ENCODE results near the gene PLCH1.
"Not testable (repeated sequence)": the region's sequence is repeated elsewhere in the genome, so short reads cannot be mapped to it uniquely, and the experiment has no call there.

PLCH1 gene

DNA sequence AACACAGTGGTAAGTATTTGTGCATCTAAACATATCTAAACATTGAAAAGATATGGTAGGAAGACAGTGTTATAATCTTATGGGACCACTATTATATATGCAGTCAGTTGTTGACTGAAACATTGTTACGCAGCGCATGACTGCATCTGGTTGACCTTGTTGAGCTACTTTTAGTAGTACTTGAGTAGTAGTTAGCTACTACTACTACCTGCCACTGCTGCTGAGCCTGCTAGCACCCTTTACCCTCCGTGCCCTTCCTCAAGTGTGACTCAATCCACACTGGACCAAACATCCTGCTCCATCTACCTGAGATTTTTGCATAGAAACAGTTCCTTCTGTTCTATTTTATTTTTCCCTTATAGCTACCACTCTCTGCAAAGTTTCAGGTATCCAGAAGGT, 327.8 kb downstream of the PLCH1 start:
- DNase-seq (no peak), ATAC-seq (no peak)

DNA sequence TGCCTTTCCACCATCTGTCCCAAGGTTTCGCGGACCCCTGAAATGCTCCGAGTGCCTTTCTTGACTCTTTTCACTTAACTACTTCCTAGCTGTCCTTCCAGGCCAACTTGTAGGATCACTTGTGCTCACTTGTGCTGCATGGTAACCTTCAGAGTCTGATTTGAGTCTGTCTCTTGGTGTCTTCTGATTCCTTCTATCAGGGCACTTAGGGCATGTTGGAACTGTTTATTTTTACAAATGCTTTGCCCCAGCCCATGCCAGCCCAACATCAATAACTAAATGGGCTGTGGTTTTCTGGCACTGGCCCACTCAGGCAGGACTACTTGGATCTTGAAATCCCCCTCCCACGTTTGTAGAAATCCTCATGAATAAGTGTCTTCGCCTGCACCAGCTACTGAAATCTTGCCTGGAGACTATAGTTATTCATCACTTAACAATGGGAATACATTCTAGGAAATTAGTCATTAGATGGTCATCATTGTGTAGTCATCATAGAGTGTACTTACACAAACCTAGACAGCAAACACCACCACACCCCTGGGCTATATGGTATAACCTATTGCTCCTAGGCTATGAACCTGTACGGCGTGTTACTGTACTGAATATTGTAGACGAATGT, 328.3 kb downstream of the PLCH1 start:
- DNase-seq, result no peak
- no peak for ATAC-seq

DNA sequence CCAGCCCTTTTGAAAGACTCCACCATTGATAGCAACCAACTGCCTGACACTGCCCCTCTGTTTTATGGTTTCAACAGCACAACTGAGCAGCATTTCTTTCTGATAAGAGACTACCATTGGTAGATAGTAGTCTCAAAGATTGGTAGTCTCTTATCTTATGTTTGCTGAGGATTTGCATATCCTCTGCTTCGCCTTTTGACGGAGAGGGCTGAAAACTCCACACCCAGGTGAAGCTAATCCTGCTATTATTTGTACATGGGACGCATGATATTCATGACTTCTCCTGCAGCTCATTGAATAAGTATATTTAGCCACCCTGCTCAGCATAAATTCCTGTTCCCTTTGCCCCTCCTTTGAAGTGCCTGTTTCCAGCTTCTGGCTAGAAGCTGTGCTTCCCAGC, 332.0 kb downstream of the PLCH1 start:
- no peak for DNase-seq
- no peak for ATAC-seq

DNA sequence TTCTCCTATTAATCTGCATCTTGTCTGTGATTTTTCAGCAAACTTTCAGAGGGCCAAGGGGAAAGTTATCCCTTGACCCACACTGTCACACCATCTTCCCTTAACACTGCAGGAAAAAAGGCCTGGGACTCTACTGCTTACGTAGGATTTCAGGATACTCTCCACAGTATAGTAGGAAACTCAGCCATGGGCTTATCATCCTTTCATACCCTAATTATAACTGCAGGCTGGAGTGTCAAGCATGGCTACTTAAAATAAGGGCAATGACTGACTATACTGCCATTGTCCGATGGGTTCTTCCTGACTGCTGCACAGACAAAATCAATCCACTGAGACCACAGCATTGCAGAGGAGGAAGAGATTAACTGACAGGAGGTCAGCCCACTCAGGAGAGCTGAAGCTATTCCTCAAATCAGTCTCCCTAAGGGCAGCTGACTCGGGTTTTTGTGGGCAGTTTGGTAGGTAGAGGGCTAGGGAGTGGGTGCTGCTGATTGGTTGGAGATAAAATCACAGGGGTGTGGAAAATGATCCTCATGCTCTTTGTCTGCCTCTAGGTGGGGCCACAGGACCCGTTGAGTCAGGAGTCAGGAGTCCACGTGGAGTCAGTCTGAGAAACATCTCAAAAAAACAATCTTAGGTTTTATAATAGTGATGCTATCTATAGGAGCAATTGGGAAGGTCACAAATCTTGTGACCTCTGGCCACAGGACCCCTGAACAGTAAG, 333.2 kb downstream of the PLCH1 start:
- no peak for DNase-seq
- no peak for ATAC-seq

DNA sequence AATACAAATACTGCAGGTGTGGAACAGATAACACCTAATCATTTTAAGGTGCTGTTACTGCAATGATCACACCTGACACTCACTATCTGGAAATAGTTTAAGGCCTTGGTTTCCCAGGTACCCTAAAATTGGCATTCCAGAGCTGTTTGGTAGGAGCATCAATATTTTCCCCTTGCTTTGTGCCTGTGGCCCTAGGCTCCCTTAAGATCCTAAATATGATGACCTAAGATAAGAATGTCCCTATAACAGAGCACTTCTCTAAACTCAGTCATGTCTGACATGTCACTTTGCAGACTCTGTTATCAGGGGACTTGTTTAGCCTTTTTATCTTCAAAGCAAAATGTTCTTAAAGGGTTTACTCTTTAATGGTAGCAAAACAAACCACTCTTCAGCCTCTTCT, 335.5 kb downstream of the PLCH1 start:
- no peak for DNase-seq
- no peak for ATAC-seq

DNA sequence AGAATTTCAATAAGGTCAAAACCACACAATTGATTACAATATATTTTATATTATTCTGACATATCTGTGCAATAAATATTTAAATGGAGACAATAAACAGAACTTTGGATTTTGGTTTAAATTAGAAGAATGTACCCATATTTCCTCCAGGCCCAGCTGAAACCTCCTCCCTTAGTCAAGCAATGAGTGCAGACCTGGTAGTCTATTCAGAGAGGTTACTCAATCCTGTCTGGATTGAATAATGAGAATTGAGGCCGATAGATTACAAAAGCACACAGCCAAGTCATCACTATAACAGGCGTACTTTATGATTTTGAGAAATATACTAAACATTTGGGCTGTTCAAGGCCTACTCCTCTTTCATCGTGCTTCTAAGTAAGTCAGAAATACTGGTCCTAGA, 336.9 kb downstream of the PLCH1 start:
- no peak for DNase-seq
- ATAC-seq, result no peak

DNA sequence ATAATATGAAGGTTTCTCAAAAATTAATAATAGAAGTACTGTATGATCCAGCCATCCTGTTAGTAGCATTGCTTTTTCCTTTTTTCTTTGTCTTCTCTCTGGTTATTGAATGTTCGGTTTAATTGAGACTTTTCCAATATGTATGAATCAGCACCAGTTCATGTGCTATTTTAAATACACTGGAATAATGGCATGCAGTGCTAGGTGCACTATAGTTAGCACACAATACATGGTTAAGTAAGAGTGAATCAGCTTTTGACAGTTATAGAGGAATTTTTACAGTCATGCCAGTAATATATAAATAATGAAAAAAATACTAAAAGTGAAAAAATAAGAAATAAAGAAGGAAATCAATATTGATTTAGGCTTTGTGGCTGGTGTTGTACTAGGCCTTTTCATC, 337.5 kb downstream of the PLCH1 start:
- DNase-seq, result no peak
- ATAC-seq, result no peak

DNA sequence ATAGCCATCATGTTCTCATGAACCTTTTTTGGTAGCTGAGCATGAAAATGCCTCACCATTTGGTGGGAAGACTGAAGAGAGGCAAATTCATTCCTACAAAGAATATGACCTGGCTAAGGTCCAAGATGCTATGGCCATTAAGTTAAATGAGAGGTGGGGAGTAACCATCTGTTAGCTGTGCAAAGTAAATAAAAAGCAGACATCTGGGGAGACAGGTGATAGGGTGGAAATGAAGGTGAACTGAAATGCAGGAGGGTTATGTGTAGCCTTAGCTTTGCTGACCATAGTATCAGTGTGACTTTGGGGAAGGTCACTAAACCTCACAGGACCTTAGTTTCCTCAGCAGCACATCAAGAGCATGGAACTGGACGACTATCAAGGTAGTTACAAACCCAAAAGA, 340.4 kb downstream of the PLCH1 start:
- ATAC-seq, result no peak
- no peak for DNase-seq

DNA sequence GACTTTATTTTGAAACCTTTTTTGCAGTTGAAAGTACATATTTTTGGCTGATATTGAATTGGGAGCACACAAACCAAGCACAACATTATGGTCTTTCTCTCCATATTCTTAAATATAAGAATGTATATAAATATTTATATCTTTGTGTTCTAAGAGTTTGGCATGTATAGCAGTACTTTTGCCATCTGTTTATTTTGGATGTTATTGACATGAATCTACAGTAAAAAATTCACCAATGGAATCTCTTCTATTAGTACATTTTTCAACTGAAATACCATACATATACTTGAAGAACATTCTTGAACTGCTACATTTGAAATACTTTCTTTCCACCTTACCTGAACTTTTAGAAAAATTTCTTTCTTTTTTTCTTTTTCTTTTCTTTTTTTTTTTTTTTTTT, 342.2 kb downstream of the PLCH1 start:
- ATAC-seq, result no peak
- DNase-seq, result no peak

DNA sequence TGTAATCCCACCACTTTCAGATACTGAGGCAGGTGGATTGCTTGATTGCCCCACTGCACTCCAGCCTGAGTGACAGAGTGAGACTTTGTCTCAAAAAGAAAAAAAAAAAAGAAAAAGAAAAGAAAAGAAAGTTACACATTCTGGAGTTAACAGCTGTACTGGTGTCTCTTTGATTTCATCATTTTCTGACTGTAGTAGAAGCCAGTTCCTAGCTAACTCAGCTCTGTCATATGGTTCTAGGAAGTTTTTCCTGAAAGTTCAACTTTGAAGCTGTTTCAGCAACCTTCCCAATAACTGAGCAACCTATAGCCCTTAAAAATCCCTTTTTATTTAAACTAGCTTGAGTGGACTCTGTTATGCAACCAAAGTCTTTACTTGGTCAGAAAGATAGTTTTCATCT, 346.8 kb downstream of the PLCH1 start:
- ATAC-seq (no peak), DNase-seq (no peak)

DNA sequence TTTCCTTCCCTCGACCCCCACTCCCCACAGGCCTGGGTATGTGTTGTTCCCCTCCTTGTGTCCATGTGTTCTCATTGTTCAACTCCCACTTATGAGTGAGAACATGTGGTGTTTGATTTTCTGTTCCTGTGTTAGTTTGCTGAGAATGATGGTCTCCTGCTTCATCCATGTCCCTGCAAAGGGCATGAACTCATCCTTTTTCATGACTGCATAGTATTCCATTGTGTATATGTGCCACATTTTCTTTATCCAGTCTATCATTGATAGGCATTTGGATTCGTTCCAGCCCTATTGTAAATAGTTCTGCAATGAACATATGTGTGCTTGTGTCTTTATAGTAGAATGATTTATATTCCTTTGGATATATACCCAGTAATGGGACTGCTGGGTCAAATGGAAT, 350.0 kb downstream of the PLCH1 start:
- DNase-seq, ATAC-seq: not testable (repeated sequence)

DNA sequence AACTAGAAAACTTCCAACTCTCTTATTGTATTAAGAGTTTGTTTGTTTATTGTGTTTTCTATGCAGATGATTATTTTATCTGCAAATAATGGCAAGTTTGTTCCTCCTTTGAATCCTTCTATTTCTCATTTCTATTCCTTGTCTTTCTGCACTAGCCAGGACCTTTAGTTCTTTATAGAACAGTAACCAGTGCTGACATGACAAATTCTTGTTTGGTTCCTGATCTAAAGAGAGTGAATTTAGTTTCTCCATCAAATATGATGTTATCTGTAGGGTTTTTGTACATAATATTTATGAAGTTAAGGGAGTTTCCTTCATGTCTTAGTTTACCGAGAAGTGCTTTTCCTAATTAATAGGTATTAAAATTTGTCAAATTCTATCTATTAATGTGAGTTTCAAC, 350.6 kb downstream of the PLCH1 start:
- ATAC-seq, result no peak
- DNase-seq, result no peak

DNA sequence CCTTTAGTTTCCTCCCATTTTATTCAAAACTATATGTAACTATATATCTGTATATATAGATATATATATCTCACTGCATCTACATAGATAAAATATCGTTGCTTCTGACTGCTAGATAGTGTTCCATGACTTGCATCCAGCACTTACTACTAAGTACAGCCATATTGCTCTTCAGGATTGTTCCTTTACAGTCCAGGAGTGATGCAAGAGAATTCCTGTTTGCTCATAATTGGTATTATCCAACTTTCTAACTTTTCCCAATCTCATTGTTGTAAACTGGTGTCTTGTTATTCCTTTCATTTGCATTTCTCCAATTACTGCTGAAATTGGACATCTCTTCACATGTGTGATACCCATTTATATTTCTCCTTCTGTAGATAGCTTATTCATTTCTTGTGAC, 351.6 kb downstream of the PLCH1 start:
- ATAC-seq (no peak), DNase-seq (no peak)

DNA sequence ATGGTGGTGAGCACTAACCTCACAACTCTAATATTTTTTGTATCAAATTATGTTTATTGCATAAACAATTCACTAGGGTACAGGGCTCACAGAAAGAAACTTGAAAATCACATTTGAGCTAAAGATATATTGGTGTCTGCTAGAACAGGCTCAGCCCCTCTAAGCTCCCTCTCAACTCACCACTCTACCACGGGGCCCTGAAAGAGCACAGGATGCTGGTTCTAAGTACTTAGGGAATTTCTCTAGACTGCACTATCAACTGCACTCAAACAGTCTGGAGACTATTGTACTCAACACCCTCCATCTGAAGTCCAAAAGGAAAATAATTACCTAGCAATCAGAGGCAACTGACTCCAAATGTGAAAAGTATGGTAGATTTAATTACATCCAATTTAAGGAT, 352.7 kb downstream of the PLCH1 start:
- DNase-seq (no peak), ATAC-seq (no peak)

DNA sequence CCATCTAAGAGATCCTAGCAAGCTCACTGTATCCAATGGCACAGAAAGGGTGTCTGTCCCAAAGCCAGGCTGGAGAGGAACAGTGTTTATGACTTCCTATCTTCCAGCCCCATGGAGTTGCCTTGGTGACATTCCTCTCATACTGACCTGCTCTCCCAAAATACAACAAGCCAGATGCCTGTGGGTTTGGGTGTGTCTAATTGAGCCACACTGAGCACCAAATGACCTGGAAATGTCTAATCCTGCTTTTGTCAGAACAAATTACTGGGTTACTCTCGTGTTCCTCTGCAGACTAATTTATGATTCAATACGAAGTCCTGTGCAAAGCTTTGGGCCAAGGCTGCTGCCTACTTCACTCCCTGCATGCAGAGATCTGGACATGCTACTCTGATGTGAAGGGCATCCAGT, 353.3 kb downstream of the PLCH1 start:
- no peak for DNase-seq
- ATAC-seq, result no peak

DNA sequence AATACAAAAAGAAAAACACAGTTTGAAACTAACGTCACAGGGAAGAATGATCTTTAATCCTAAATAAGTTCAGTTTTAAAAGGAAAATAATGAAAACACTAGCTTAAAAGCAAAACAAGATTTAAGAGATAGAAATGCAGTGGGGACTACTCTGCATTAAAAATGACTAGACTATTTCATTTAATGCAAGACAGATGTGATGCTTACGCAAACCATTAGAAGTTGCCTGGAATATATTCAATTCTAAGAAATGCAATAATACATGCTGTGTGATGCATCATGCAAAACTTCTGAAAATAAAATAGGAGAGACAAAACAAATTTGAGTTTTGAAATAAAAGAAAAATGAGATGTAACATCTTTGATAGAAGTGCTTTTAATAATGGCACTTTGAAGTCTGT, 353.8 kb downstream of the PLCH1 start:
- ATAC-seq (no peak), DNase-seq (no peak)

DNA sequence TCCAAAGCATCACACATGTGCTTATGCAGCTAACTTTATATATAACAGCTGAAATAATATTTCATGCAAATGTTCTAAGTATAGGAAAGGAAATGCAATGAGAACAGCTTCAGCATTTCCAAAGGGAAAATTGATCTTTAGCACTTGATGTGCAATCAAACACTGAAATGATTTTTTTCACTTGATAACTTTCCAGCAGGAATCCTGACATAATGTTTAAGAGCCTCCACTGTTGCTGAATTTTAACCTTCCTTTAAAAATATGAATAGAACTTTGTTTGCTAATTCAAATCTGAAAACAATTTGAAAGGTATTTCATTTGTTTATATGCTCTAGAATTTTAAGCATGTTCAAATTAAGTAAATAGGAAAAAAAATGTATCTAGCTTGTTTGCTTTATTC, 354.5 kb downstream of the PLCH1 start:
- DNase-seq (no peak), ATAC-seq (no peak)

DNA sequence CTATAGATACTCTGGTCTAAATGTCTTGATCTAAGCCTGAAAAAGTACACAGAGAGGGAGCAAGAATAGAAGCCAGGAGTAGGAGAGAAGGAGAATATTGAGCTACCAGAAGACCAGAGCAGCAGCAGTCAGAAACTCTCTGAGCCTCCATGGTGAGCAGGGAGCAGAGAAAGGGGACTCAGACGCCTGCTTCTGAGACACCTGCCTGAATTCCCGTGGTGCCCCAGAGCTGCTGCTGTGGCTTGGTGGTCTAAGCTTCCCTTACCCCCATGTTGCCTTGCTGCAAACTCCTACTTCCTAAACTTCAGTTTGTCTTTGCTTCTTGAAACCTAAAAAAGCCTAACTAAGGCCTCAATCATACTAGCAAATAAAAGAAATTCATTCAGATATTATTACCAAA, 356.5 kb downstream of the PLCH1 start:
- DNase-seq (no peak), ATAC-seq (no peak)

DNA sequence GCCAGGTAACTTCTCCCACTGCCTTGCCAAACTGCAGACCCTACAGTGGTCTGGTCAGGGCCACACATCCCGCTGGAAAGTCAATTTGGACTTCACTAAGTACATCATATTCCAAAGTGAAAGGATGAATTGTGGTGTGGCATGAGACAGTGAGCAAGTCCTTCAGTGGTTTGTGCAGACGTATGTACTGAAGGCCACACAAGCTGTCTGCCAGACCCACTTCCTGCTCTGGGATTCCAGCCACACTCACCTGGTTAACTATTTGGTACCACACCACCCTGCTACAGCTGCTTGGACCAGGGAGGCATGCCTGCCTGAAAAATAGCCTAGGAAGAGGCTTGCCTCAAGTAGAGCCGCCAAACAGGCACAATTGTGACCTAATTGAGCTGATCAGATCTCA, 357.3 kb downstream of the PLCH1 start:
- no peak for ATAC-seq

DNA sequence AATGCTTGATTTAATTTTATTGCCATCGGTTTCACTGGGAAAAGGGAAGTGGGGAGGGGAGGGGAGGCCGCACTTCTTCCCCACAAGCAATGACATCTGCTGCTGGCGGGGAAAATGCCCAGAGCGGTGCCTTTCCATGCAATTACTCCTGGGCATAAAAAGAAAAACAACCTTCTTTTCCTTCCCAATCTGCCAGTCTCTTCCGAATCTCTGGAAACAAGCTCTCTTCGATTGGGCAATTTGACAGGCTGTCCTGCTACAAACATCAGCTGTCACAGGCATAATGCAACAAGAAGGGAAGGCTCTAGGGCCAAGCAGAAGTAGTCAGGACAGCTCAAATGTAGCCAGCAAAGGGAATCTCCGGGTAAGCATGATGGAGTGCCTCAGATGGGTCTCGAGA, 358.0 kb downstream of the PLCH1 start:
- DNase-seq, result no peak
- ATAC-seq, result no peak

More for the DNA sequence above, 357.3 kb downstream of the PLCH1 start:
- no peak for DNase-seq

DNA sequence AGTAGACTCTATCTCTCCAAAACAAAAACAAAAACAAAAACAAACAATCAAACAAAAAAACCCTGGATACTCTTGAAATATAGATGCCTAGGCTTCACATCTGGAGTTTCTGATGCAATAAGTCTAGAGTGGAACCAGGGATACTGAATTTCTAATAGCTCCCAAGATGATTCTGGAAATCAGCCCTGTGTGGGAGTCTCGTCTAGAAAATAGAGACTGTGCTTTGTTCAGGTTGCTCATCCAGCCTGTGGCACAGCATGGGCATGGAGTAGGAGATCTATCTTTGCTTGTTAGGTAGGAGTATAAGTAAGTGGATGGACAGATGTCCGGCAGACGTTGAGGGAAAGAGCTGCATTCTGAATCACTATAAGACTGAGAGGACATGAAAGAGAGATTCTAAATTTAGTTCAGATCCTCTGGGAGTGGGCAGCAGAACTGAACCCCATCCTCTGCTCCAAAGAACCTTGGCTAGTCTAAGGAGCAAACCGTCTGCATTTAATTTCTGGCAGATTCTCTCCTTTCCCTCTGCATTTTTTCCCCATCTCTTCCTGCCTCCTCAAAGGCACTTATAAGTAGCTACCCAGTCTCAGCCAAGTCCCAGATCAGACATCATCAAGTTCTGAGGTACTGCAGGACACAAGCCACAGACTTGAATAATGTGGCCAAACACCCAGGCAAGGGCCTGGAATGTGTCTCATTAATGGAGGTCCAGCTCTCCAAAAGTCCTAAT, 358.8 kb downstream of the PLCH1 start:
- DNase-seq (no peak), ATAC-seq (no peak)

DNA sequence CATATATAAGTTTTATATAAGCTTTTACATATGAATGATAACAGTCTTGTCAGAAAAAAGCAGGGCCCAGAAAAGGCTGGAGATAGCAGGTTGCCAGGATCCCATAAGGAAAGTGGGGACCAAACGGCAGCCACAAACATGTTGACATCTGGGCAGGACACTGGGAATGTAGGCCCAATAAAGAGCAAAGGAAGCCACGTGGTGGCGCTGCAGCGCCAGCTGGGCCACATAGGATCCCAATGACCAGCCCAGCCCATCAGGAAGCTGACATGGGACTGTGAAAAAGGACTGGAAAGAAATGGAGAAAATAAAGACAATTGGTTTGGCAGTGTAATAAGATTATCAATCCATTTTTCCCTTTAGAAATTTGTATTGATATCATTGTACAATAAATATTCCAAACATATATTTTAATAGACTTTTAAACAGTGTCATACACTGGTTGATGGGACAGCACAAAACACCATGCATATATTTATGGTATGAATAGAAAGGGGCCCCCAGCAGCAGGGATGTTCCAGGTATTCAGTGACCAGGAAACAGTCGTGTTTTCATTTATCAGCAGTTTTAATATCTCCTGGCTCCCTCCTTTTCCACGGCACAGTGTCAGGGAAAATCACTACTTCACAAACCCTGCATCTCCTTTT, 362.4 kb downstream of the PLCH1 start:
- DNase-seq, result peak; percentile 25
- ATAC-seq, result no peak

DNA sequence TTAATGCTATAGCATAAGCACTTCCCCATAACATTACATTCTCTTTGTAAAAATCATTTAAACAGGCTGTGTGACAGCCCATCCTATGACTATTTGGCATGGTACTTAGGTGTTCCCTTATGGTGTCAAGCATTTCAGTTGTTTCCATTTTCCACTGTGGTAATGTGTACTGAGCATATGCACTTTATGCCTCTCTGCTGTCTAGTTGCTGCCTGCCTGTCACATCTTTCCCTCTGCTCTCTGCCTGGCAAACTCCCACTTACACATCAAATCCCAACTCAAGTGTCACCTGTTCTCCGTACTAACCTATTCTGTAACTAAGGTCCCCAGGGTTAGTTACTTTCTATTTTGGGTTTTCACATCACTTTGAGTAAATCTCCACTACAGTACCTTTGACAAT, 367.0 kb downstream of the PLCH1 start:
- no peak for ATAC-seq
- DNase-seq, result no peak
